Measurements from ENCODE around the gene RPGRIP1.
"Not testable (repeated sequence)": the region's sequence is repeated elsewhere in the genome, so short reads cannot be mapped to it uniquely, and the experiment has no call there.

RPGRIP1 gene

GRCh38 chr14:21279783-21280182, at the start of gene RPGRIP1:
Gene RPGRIP1 (plus strand): TSS chr14:21280083. CDS start chr14:21287977, 7,894 bp downstream.
- DNase-seq, result no peak

GRCh38 chr14:21231020-21231652, 48.7 kb upstream of the RPGRIP1 start:
- DNase-seq, result no peak

GRCh38 chr14:21233457-21234076, 46.3 kb upstream of the RPGRIP1 start:
- DNase-seq, result no peak

- no peak for DNase-seq
Observed at GRCh38 chr14:21234112-21234511, 45.8 kb upstream of the RPGRIP1 start.

GRCh38 chr14:21236948-21237797, 42.7 kb upstream of the RPGRIP1 start:
- DNase-seq, result no peak

- no peak for DNase-seq
Observed at GRCh38 chr14:21238823-21239518, 40.9 kb upstream of the RPGRIP1 start.

- DNase-seq, result no peak
Observed at GRCh38 chr14:21240417-21240816, 39.5 kb upstream of the RPGRIP1 start.

GRCh38 chr14:21241218-21241819, 38.6 kb upstream of the RPGRIP1 start:
- peak; percentile 48 for DNase-seq

GRCh38 chr14:21244544-21244943, 35.3 kb upstream of the RPGRIP1 start:
- no peak for DNase-seq

- no peak for DNase-seq
Observed at GRCh38 chr14:21245813-21246212, 34.1 kb upstream of the RPGRIP1 start.

- DNase-seq, result no peak
Observed at GRCh38 chr14:21248338-21248737, 31.5 kb upstream of the RPGRIP1 start.

GRCh38 chr14:21248739-21249411, 31.0 kb upstream of the RPGRIP1 start:
- DNase-seq, result no peak

GRCh38 chr14:21251215-21251614, 28.7 kb upstream of the RPGRIP1 start:
- no peak for DNase-seq

- DNase-seq, result no peak
Observed at GRCh38 chr14:21252149-21252548, 27.7 kb upstream of the RPGRIP1 start.

GRCh38 chr14:21255385-21256101, 24.3 kb upstream of the RPGRIP1 start:
- DNase-seq, result peak; percentile 68

- DNase-seq, result not testable (repeated sequence)
Observed at GRCh38 chr14:21256102-21256447, 23.8 kb upstream of the RPGRIP1 start.

GRCh38 chr14:21256539-21257393, 23.1 kb upstream of the RPGRIP1 start:
- DNase-seq, result no peak

GRCh38 chr14:21257394-21257909, 22.4 kb upstream of the RPGRIP1 start:
- DNase-seq, result peak; percentile 16

GRCh38 chr14:21258005-21258888, 21.6 kb upstream of the RPGRIP1 start:
- no peak for DNase-seq

All from fibroblast of upper back skin (primary cell).